DOHH2 (cell line): ENCODE data around the gene PCDH9.

ENCODE experiments used
- CTCF ChIP-seq: fragments of 200-600 bp; sonication (generic); IDR thresholded peaks from one replicate; pipeline ENCODE4 v1.5.1; 2014; ENCODE audit warnings: antibody characterized with exemption, mild to moderate bottlenecking, low read depth, low read length; ENCODE audit not compliant: poor library complexity, severe bottlenecking
- EZH2phosphoT487 ChIP-seq: fragments of 200-600 bp; sonication (generic); IDR thresholded peaks from 2 replicates; pipeline ENCODE4 v1.6.1; 2017; ENCODE audit warnings: borderline replicate concordance, mild to moderate bottlenecking, antibody characterized with exemption, low read length, moderate library complexity, mixed read lengths

DNA sequence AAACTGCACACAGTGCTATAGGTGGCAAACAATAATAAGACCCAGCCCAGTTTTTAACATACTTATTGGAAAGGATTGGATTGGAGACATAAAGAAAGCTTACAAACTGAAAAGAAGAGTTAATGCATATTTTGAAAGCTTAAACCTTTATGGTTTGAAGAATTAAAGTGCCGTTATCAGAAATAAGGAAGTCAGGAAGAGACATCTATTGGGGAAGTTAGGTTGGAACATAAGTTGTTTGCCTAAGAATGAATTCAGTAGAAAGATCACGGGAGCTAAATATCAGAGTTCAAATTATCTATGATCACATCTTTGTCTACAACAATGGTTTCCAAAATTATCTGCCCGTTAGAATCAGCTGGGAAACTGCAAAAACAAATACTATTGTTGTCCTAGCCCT, 767.9 kb downstream of the PCDH9 start:
- TF ChIP-seq CTCF, result no peak
- TF ChIP-seq EZH2phosphoT487, result no peak
